Liver (tissue), 3 donors: Measurements from ENCODE around the gene CBFB.

Experiments used
- ATF3 ChIP-seq: IDR thresholded peaks from 2 replicates; pipeline ENCODE4 v1.6.1; 2016; ENCODE audit warnings: antibody characterized with exemption
- CTCF ChIP-seq: fragments of 150-350 bp; IDR thresholded peaks from 2 replicates; pipeline ENCODE4 v1.5.1; 2017; ENCODE audit warnings: improper control_type of control experiment, low read depth, low read length; ENCODE audit not compliant: missing input control
- GABPA ChIP-seq, 2 donors: IDR thresholded peaks in 1 of 2; conservative IDR thresholded peaks in 1 of 2; 2 replicates each; pipeline ENCODE4 v1.6.1; 2016; ENCODE audit warnings: antibody characterized with exemption in 2 of 2, mild to moderate bottlenecking in 1 of 2, moderate library complexity in 1 of 2
- HNF4G ChIP-seq: IDR thresholded peaks from 2 replicates; pipeline ENCODE4 v1.6.1; 2016; ENCODE audit warnings: antibody characterized with exemption
- JUND ChIP-seq, 2 donors: IDR thresholded peaks; 2 replicates each; pipeline ENCODE4 v1.6.1; 2016; ENCODE audit warnings: antibody characterized with exemption in 2 of 2
- MAX ChIP-seq: IDR thresholded peaks from 2 replicates; pipeline ENCODE4 v1.6.1; 2016; ENCODE audit warnings: antibody characterized with exemption
- RAD21 ChIP-seq, 2 donors: IDR thresholded peaks; 2 replicates each; pipeline ENCODE4 v1.6.1; 2016; ENCODE audit warnings: antibody characterized with exemption in 2 of 2, mild to moderate bottlenecking in 2 of 2
- RXRA ChIP-seq, 2 donors: IDR thresholded peaks; 2 replicates each; pipeline ENCODE4 v1.6.1; 2017 to 2018; ENCODE audit warnings: antibody characterized with exemption in 2 of 2, mild to moderate bottlenecking in 1 of 2
- SP1 ChIP-seq: IDR thresholded peaks from 2 replicates; pipeline ENCODE4 v1.6.1; 2018; ENCODE audit warnings: antibody characterized with exemption, mild to moderate bottlenecking
- TAF1 ChIP-seq: conservative IDR thresholded peaks from 2 replicates; pipeline ENCODE4 v1.6.1; 2016; ENCODE audit warnings: antibody characterized with exemption, mild to moderate bottlenecking
- YY1 ChIP-seq: IDR thresholded peaks from 2 replicates; pipeline ENCODE4 v1.6.1; 2016; ENCODE audit warnings: antibody characterized with exemption, mild to moderate bottlenecking
- ZBTB33 ChIP-seq: IDR thresholded peaks from 2 replicates; pipeline ENCODE4 v1.6.1; 2016; ENCODE audit warnings: antibody characterized with exemption
- donor health status: healthy.
- donor health status: healthy.

GRCh38 chr16:67024384-67025209 lies 4.4 kb upstream of the CBFB start:
- TF ChIP-seq CTCF: no peak
- TF ChIP-seq GABPA (IDR thresholded peaks at IDR 0.05 in 1 of 2, conservative IDR thresholded peaks at IDR 0.05 in 1 of 2): no peak
- no peak for TF ChIP-seq JUND (IDR thresholded peaks at IDR 0.05)
- TF ChIP-seq MAX: no peak
- no peak for TF ChIP-seq YY1
- TF ChIP-seq RXRA (IDR thresholded peaks at IDR 0.05): no peak
- TF ChIP-seq SP1: no peak
- no peak for TF ChIP-seq ATF3
- TF ChIP-seq TAF1: no peak
- TF ChIP-seq HNF4G: no peak
- TF ChIP-seq RAD21 (IDR thresholded peaks at IDR 0.05): no peak
- TF ChIP-seq ZBTB33: no peak
